ELF-1 (cell line): ENCODE results near the gene GNG13.
A peak's percentile ranks its signal among the peaks of the same experiment; 100 is the strongest.
"Not testable (repeated sequence)": the region's sequence is repeated elsewhere in the genome, so short reads cannot be mapped to it uniquely, and the experiment has no call there.

Source experiments
- DNase-seq: peaks from one replicate; pipeline ENCODE4 v3.0.0-alpha.2; 2016; ENCODE audit warnings: low read depth, low spot score

The GNG13 gene

GRCh38 chr16:831571-832413 lies 31.3 kb upstream of the GNG13 start:
- no peak for DNase-seq

DNA sequence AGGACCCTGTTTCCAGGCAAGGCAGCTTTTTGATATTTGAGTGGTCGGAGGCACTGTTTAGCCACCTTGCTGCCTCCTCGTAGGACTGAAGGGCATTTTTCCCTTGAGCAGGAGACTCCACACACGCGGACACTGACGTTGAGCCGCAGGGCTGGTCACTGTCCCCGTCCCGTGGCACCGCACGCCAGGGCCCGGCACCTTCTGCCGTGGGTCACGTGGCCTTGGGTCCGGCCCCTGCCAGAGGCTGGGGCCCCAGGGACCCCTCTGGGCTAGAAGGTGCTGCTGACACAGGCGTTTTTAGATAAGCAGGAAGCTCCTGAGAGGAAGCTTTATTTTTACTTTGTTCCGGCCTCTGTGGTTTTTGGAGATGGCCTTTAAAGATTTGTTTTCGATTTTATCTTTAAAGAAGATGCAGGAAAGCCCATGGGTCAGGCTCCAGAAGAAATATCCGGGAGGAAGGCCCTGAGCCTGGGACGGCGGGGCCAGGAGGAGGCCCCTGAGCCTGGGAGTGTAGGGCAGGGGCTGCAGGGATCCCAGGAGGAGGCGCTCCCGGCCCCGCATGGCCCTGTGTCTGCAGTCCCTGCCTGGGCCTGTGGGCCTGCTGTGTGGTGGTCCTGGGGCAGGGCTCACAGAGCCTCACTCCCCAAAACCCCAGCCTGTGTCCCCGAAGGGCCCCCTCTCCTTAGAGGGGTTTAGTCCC lies 30.5 kb upstream of the GNG13 start:
- DNase-seq = no peak

- DNase-seq = no peak
Measured at GRCh38 chr16:830107-830870, 29.8 kb upstream of the GNG13 start.

GRCh38 chr16:828891-829290 lies 28.4 kb upstream of the GNG13 start:
- no peak for DNase-seq

DNA sequence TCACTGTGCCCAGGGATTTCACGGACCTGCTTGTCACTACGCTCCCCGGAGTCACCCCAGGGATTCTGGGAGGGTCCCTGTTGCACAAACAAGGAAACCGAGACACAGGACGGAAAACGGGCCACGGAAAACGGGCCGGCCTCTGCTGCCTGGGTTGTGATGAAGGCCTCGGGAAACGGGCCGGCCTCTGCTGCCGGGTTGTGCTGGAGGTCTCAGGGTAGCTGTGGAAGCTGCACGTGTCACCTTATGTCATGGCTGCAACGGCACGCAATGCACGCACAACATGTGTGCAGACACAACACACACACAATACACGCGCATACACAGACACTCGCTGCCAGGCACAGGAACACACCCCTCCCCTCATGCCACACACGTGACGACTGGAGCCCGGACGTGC lies 27.0 kb upstream of the GNG13 start:
- DNase-seq = no peak

DNA sequence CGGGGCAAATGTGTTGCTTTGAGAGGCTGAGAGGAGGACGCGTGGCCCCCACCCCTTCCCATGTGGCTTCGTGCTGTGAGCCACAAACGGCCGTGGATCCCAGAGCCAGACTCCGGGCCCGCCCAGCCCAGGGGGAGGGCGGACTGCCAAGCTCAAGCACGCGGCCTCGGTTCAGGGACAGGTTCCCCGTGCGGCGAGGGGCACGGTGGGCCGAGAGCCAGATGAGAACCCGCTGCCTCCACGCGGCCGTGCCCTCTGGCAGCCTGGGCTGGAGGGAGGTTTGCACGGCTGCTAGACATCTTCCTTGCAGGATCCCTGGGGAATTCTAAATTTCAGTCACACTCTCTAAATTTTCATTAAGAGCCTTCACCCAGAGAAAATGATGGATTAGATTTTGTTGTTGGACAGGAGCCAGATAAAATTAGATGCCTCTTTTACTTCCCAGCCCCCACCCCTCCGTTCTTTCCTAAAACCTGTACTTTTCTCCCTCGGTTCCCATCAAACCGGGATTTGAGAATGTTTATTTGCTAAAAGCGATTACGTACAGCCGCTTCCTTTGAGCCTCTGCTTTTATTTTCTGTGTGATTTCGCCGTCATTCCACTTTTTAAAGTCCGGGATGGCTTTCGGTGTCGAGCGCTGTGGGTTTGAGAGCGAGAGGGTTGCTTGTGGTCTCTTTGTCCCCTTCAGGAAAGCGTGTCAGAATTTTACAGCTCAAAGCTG lies 25.0 kb upstream of the GNG13 start:
- no peak for DNase-seq

DNA sequence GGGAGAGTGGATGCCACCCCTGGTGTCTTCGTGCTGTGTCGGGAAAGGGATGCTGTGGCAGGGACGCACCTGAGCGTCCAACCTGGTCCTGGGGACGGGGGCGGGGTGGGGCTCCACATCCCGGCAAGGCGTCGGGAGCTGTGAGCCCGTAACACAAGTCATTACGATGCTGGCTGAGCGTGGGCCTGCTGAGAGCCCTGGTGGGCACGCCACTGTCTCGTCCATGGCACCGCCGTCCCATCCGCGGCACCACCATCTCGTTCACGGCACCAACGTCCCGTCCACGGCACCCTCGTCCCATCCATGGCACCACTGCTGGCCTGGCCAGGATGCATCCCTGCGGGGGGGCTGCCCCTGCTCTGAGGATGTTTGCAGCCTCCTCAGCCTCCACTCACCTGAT lies 24.1 kb upstream of the GNG13 start:
- no peak for DNase-seq

- no peak for DNase-seq
Measured at GRCh38 chr16:824194-824593, 23.7 kb upstream of the GNG13 start.

DNA sequence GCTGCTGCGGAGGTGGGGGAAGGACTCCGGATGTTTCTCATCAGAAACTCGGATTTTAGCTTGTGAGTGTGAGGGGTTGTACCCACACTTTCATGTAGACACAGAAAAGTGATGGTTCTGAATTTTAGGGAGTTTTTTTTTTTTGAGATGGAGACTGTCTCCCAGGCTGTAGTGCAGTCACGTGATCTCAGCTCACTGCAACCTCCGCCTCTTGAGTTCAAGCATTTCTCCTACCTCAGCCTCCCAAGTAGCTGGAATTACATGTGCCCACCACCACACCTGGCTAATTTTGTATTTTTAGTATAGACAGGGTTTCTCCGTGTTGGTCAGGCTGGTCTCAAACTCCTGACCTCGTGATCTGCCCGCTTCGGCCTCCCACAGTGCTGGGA lies 22.4 kb upstream of the GNG13 start:
- no peak for DNase-seq

DNA sequence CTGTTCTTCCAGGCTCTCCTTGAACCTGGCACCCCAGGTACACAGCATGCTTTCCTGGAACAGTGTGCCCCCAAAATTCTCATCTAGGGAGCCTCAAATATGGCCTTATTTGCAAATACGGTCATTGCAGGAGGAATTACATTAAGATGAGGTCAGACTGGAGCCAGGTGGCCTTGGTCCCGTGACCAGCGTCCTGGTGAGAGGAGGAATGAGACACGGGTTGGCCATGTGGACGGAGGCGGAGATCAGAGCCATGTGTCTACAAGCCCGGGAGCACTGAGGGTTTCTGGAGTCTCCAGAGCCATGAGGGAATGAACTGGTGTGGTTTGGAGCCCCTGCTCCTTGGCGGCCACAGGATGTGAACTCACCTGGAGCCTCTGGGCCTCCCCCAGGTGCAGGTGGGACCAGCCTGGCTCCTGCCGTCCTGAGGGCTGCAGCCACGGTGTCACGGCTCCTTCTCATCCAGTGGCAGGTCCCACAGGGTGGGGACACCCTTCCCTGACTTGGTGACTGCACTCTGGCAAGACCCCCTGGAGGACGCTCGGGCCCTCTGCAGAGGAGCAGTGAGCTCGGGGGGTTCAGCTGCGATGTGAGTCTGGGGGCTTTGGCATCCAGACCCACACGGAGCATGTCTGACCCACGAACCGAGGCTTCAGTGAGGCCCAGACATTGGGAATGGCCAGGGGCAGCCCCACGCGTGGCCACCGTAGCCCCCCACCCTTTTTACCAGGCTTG lies 21.8 kb upstream of the GNG13 start:
- no peak for DNase-seq

DNA sequence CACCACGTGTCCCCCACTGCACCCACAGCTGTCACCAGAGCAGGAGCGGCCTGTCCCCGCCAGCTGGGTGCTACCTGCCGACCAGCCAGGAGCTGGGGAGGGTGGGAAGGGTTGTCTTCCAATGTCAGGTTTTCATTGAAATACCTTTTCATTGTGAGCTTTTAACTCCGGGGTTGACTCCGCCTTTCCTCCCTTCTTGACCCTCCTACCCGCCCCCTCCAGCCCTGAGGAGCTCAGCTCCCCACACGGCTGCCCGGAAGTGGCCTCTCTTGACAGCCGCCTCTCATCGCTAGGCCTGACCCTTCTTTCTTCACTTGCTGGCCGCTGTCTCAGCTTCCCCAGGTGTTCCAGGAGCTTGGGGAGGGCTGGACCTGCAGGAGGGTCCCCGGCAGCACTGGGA lies 21.2 kb upstream of the GNG13 start:
- no peak for DNase-seq

DNA sequence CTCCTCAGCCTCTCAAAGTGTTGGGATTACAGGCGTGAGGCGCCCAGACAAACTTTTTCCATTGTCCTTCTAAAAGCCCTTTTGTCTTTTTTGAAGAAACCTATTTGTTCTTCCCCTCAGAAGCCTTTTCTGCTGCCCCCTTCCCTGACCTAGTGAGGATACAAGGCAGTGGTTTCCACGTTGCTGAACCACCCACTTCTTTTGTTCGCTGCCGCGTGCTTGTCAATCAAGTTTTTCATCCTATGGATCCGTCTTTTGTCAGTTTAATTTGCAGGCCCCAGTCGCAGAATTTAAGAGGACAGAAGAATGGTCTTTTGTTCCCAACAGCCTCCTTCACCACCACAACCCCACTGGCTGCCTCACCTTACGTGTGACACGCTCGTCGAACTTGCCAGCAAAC lies 20.2 kb upstream of the GNG13 start:
- peak; percentile 66 for DNase-seq

- not testable (repeated sequence) for DNase-seq
Measured at GRCh38 chr16:820044-820408, 19.5 kb upstream of the GNG13 start.

- DNase-seq = no peak
Measured at GRCh38 chr16:819336-820043, 19.0 kb upstream of the GNG13 start.

DNA sequence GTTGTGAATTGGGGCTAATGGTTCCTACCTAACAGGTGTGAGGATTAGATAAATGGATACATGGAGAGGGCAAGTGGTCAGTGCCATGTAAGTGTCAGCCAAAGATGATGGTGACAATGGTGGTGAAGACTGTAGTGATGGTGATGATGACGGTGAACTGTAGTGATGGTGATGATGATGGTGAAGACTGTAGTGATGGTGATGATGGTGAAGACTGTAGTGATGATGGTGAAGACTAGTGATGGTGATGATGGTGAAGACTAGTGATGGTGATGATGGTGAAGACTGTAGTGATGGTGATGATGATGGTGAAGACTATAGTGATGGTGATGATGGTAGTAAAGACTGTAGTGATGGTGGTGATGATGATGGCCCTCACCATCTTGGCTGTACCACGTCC lies 18.1 kb upstream of the GNG13 start:
- DNase-seq = no peak

DNA sequence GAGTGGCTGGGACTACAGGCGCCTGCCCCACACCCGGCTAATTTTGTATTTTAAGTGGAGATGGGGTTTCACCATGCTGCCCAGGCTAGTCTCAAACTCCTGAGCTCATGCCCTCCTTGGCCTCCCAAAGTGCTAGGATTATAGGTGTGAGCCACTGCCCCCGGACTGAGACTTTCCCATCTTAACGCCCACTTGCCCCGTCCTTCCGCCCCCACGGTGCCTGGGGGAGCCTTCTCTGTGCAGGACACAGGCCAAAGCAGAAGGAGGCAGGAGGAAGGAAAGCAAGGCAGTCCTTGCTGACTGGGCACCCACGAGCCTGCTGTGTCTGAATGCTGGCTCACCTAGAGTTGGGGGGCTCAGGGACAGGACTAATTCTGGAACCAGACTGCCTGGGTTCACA lies 17.6 kb upstream of the GNG13 start:
- no peak for DNase-seq

GRCh38 chr16:817001-817906 lies 16.7 kb upstream of the GNG13 start:
- DNase-seq = peak; percentile 47

DNA sequence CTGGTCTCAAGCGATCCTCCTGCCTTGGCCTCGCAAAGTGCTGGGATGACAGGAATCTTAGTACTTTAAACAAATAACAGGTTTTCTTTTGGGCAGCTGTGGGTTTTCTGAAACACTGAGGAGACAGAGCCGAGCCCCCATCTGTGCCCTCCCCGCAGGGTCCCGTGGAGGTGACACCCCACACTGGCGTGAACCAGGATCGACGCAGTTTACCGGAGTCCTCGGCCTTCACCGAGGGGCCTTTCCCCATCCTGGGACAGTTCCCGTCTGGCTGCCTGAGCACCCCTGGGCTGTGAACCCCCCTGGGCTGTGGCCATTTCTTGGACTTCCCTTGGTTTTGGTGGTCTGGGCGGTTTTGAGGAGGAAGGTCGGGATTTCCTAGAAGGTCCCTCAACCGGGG lies 15.3 kb upstream of the GNG13 start:
- DNase-seq = no peak

- DNase-seq = no peak
Measured at GRCh38 chr16:814974-815373, 14.4 kb upstream of the GNG13 start.
